Left lung (tissue), 10 donors: ENCODE data around the gene PTP4A2. TPM values are rescaled to one million over a fixed set of nuclear protein-coding genes. Genes with fewer than 3 reads are reported as not detected.
"Not testable (repeated sequence)": the region's sequence is repeated elsewhere in the genome, so short reads cannot be mapped to it uniquely, and the experiment has no call there.

Experiments used
- ATAC-seq: fragments of 200-7000 bp; cut with Tn5 transposase; one replicate; pipeline ENCODE4 v1.9.1; 2020; ENCODE audit warnings: moderate library complexity
- DNase-seq, 4 donors: peaks; one replicate each; pipeline ENCODE4 v3.0.0-alpha.2; 2013 to 2020
- H3K27ac ChIP-seq, 2 donors: fragments of 200-600 bp; sonication (generic) in 1 of 2; one replicate each; pipeline versions ENCODE4 v1.5.0 to v1.8.0; 2020 to 2021
- H3K27me3 ChIP-seq, 2 donors: fragments of 200-600 bp; sonication (generic) in 1 of 2; one replicate each; pipeline versions ENCODE4 v1.5.0 to v1.8.0; 2020 to 2021
- H3K36me3 ChIP-seq, 2 donors: fragments of 200-600 bp; sonication (generic) in 1 of 2; one replicate each; pipeline versions ENCODE4 v1.5.0 to v1.8.0; 2020 to 2021
- H3K4me1 ChIP-seq, 2 donors: fragments of 200-600 bp; one replicate each; pipeline ENCODE4 v1.8.0; 2021
- H3K4me3 ChIP-seq, 2 donors: fragments of 200-600 bp; sonication (generic) in 1 of 2; one replicate each; pipeline versions ENCODE4 v1.5.0 to v1.8.0; 2020 to 2021; ENCODE audit warnings: mild to moderate bottlenecking in 1 of 2
- H3K9me3 ChIP-seq, 2 donors: fragments of 200-600 bp; sonication (generic) in 1 of 2; one replicate each; pipeline versions ENCODE4 v1.5.0 to v1.8.0; 2020 to 2021
- CTCF ChIP-seq, 2 donors: fragments of 200-600 bp; sonication (generic) in 1 of 2; IDR thresholded peaks; one replicate each; pipeline versions ENCODE4 v1.5.0 to v1.8.0; 2021; ENCODE audit warnings: antibody characterized with exemption in 2 of 2
- intact Hi-C, 2 donors: fragments of 100-400 bp; cut with DNase I; formaldehyde crosslinking; loops; one replicate each; pipeline versions ENCODE4 v1.11.2 to v1.14.2; 2022
- polyA plus RNA-seq, 6 donors: library from polyadenylated mRNA; unstranded; fragments of 120-200 nt; gene quantifications; one replicate each; pipeline ENCODE4 v1.2.1, GENCODE V29; 2013; ENCODE audit not compliant: insufficient read length in 6 of 6
- total RNA-seq, 2 donors: library from RNA; stranded (reverse); fragmentation: NEBNext Ultra II Directional; extraction: Animal tissue kit (Norgen Biotek cat#: 25700); gene quantifications; one replicate each; pipeline ENCODE4 v1.2.1, GENCODE V29; 2021
- donor health status: DM: no; HTN: yes; CAD: no.
- donor health status: DM: no; HTN: no; CAD: no.

PTP4A2 gene
- total and polyA plus RNA-seq, 8 donors: 193 to 272 (median 228) TPM

- ATAC-seq (no peak), DNase-seq (no peak)
- TF ChIP-seq CTCF (IDR thresholded peaks at IDR 0.05): no peak
- Histone ChIP-seq H3K27ac (peak overlapping the region; percentile 13 to 21), H3K27me3 (no peaks in the 10 kb centered on the region), H3K4me3 (no peak overlapping the region), H3K9me3 (no peaks in the 10 kb centered on the region), H3K4me1 (peaks cover 66 to 98% of the 10 kb centered on the region in 2 donors), H3K36me3 (no peaks in the 10 kb centered on the region)
- intact Hi-C loops: no loop called here
These were observed 10.5 kb downstream of the PTP4A2 start for GRCh38 chr1:31927661-31927980.

GRCh38 chr1:31926853-31927660, 11.1 kb downstream of the PTP4A2 start:
- no peak for TF ChIP-seq CTCF (IDR thresholded peaks at IDR 0.05)
- Histone ChIP-seq H3K27me3 (no peaks in the 10 kb centered on the region), H3K4me1 (peaks cover 61 to 98% of the 10 kb centered on the region in 2 donors), H3K36me3 (no peaks in the 10 kb centered on the region), H3K27ac (peak overlapping the region; percentile 13 to 47), H3K9me3 (no peaks in the 10 kb centered on the region), H3K4me3 (no peak overlapping the region)
- intact Hi-C loops: no loop called here
- DNase-seq: no peak
- ATAC-seq: peak; percentile 61

GRCh38 chr1:31926252-31926651, 11.9 kb downstream of the PTP4A2 start:
- Histone ChIP-seq H3K27ac (peak overlapping the region; percentile 26 to 47), H3K4me1 (peaks cover 55 to 98% of the 10 kb centered on the region in 2 donors), H3K9me3 (no peaks in the 10 kb centered on the region), H3K36me3 (no peaks in the 10 kb centered on the region), H3K4me3 (no peak overlapping the region), H3K27me3 (no peaks in the 10 kb centered on the region)
- ATAC-seq (peak; percentile 4), DNase-seq (no peak)
- intact Hi-C loops: no loop called here
- TF ChIP-seq CTCF (IDR thresholded peaks at IDR 0.05): no peak

GRCh38 chr1:31925824-31926223, 12.3 kb downstream of the PTP4A2 start:
- ATAC-seq, H3K36me3 ChIP-seq, H3K27me3 ChIP-seq, H3K4me3 ChIP-seq, intact Hi-C loops, H3K9me3 ChIP-seq: not testable (repeated sequence)
- peaks cover 50 to 98% of the 10 kb centered on the region in 2 donors for H3K4me1 ChIP-seq
- peak overlapping the region; percentile 26 to 47 for H3K27ac ChIP-seq
- peak in 1 of 4 donors; percentile 61 for DNase-seq

- intact Hi-C loops: no loop called here
- Histone ChIP-seq H3K27me3 (no peaks in the 10 kb centered on the region), H3K4me1 (peaks cover 43 to 94% of the 10 kb centered on the region in 2 donors), H3K9me3 (no peaks in the 10 kb centered on the region), H3K36me3 (no peaks in the 10 kb centered on the region), H3K4me3 (no peak overlapping the region), H3K27ac (no peak overlapping the region)
- ATAC-seq (no peak), DNase-seq (no peak)
- TF ChIP-seq CTCF (IDR thresholded peaks at IDR 0.05): no peak
These were observed 13.3 kb downstream of the PTP4A2 start for GRCh38 chr1:31924839-31925238.
